ENCODE results near the gene ZNF215. TPM values are rescaled to one million over a fixed set of nuclear protein-coding genes. Genes with fewer than 3 reads are reported as not detected.
"Not testable (repeated sequence)": the region's sequence is repeated elsewhere in the genome, so short reads cannot be mapped to it uniquely, and the experiment has no call there.

ZNF215 gene
- total RNA-seq, 1 donor from 2014 or later, result 3.6 TPM

- intact Hi-C loops (cut with micrococcal nuclease), result loop anchor here (10.0 kb wide), 1 partner anchor 105 kb away; no protein-coding TSS in a partner anchor
- peaks cover 15% of the 10 kb centered on the region for H3K27me3 Mint-ChIP-seq
- H3K9me3 Mint-ChIP-seq, result peaks cover 8% of the 10 kb centered on the region
Observed at GRCh38 chr11:6919698-6920097, 6.5 kb upstream of the ZNF215 start.

GRCh38 chr11:6920702-6921101 lies 5.5 kb upstream of the ZNF215 start, which contains the start of gene OR2D3:
Gene OR2D3, plus strand, starts transcription at chr11:6921002. Its CDS starts 0 bp downstream, at chr11:6921002.
- DNase-seq, result no peak
- no peaks in the 10 kb centered on the region for H3K36me3 Mint-ChIP-seq (ENCODE audit: low read depth)
- no peak within 1 kb of the TSS for H3K4me3 Mint-ChIP-seq
- peaks cover 4% of the 10 kb centered on the region for H3K4me1 Mint-ChIP-seq
- H3K27ac Mint-ChIP-seq, result no peak within 1 kb of the TSS
- intact Hi-C loops (cut with micrococcal nuclease), result loop anchor here (10.0 kb wide), 1 partner anchor 106 kb away; no protein-coding TSS in a partner anchor
- H3K27me3 Mint-ChIP-seq, result peaks cover 19% of the 10 kb centered on the region
- peaks cover 9% of the 10 kb centered on the region for H3K9me3 Mint-ChIP-seq

More at GRCh38 chr11:6919698-6920097, 6.5 kb upstream of the ZNF215 start:
- Mint-ChIP-seq H3K4me1 (no peaks in the 10 kb centered on the region), H3K27ac (no peak overlapping the region), H3K36me3 (ENCODE audit: low read depth) (no peaks in the 10 kb centered on the region), H3K4me3 (no peak overlapping the region)
- no peak for DNase-seq

- H3K36me3 Mint-ChIP-seq (ENCODE audit: low read depth), result no peaks in the 10 kb centered on the region
- no peak for DNase-seq
- H3K27ac Mint-ChIP-seq, result no peak overlapping the region
- peaks cover 20% of the 10 kb centered on the region for H3K4me1 Mint-ChIP-seq
- H3K9me3 Mint-ChIP-seq, result peaks cover 8% of the 10 kb centered on the region
- intact Hi-C loops (cut with micrococcal nuclease), result loop anchor here (5.0 to 10.0 kb wide), 3 partner anchors 68 to 188 kb away; no protein-coding TSS in a partner anchor
- peaks cover 39% of the 10 kb centered on the region for H3K27me3 Mint-ChIP-seq
- H3K4me3 Mint-ChIP-seq, result no peak overlapping the region
Observed at GRCh38 chr11:6925007-6925577, 1.1 kb upstream of the ZNF215 start.

GRCh38 chr11:6925636-6926207 lies 504 bp upstream of the ZNF215 start:
- no peak for DNase-seq
- H3K27ac Mint-ChIP-seq, result peak overlapping the region; percentile 35
- H3K9me3 Mint-ChIP-seq, result peaks cover 7% of the 10 kb centered on the region
- intact Hi-C loops (cut with micrococcal nuclease), result loop anchor here (5.0 to 10.0 kb wide), 3 partner anchors 68 to 188 kb away; no protein-coding TSS in a partner anchor
- H3K4me1 Mint-ChIP-seq, result peaks cover 20% of the 10 kb centered on the region
- H3K27me3 Mint-ChIP-seq, result peaks cover 39% of the 10 kb centered on the region
- H3K36me3 Mint-ChIP-seq (ENCODE audit: low read depth), result no peaks in the 10 kb centered on the region
- peak overlapping the region; percentile 93 for H3K4me3 Mint-ChIP-seq

- no peak overlapping the region for H3K27ac Mint-ChIP-seq
- H3K9me3 Mint-ChIP-seq, result peaks cover 5% of the 10 kb centered on the region
- peak overlapping the region; percentile 93 for H3K4me3 Mint-ChIP-seq
- H3K27me3 Mint-ChIP-seq, result peaks cover 37% of the 10 kb centered on the region
- H3K4me1 Mint-ChIP-seq, result peaks cover 25% of the 10 kb centered on the region
- no peaks in the 10 kb centered on the region for H3K36me3 Mint-ChIP-seq (ENCODE audit: low read depth)
- intact Hi-C loops (cut with micrococcal nuclease), result loop anchor here (1.0 to 10.0 kb wide), 4 partner anchors 8 to 190 kb away; no protein-coding TSS in a partner anchor
- DNase-seq, result peak; percentile 49
Observed at GRCh38 chr11:6927030-6927617, 898 bp downstream of the ZNF215 start.

GRCh38 chr11:6928916-6929315 lies 2.7 kb downstream of the ZNF215 start:
- H3K9me3 Mint-ChIP-seq, result peaks cover 5% of the 10 kb centered on the region
- H3K27me3 Mint-ChIP-seq, result peaks cover 30% of the 10 kb centered on the region
- peak; percentile 51 for DNase-seq
- H3K4me1 Mint-ChIP-seq, result peaks cover 35% of the 10 kb centered on the region
- intact Hi-C loops (cut with micrococcal nuclease), result loop anchor here (5.0 to 10.0 kb wide), 3 partner anchors 72 to 192 kb away; no protein-coding TSS in a partner anchor
- peaks cover 8% of the 10 kb centered on the region for H3K36me3 Mint-ChIP-seq (ENCODE audit: low read depth)
- H3K27ac Mint-ChIP-seq, result no peak overlapping the region
- H3K4me3 Mint-ChIP-seq, result no peak overlapping the region

GRCh38 chr11:6931146-6931713 lies 5.0 kb downstream of the ZNF215 start:
- Mint-ChIP-seq H3K27ac (no peak overlapping the region), H3K4me3 (no peak overlapping the region), H3K36me3 (ENCODE audit: low read depth) (peaks cover 12% of the 10 kb centered on the region), H3K9me3 (no peaks in the 10 kb centered on the region), H3K27me3 (peaks cover 18% of the 10 kb centered on the region), H3K4me1 (peaks cover 26% of the 10 kb centered on the region)
- intact Hi-C loops (cut with micrococcal nuclease), result no loop called here
- no peak for DNase-seq

- peak overlapping the region; percentile 76 for H3K27ac Mint-ChIP-seq
- peak; percentile 77 for DNase-seq
- peaks cover 12% of the 10 kb centered on the region for H3K36me3 Mint-ChIP-seq (ENCODE audit: low read depth)
- no peaks in the 10 kb centered on the region for H3K9me3 Mint-ChIP-seq
- intact Hi-C loops (cut with micrococcal nuclease), result no loop called here
- H3K4me3 Mint-ChIP-seq, result peak overlapping the region; percentile 68
- H3K27me3 Mint-ChIP-seq, result peaks cover 14% of the 10 kb centered on the region
- peaks cover 23% of the 10 kb centered on the region for H3K4me1 Mint-ChIP-seq
Observed at GRCh38 chr11:6932145-6932544, 5.9 kb downstream of the ZNF215 start.

GRCh38 chr11:6941970-6942369 lies 15.7 kb downstream of the ZNF215 start:
- Mint-ChIP-seq H3K27me3 (no peaks in the 10 kb centered on the region), H3K4me3 (no peak overlapping the region), H3K36me3 (ENCODE audit: low read depth) (no peaks in the 10 kb centered on the region), H3K9me3 (no peaks in the 10 kb centered on the region), H3K4me1 (no peaks in the 10 kb centered on the region), H3K27ac (no peak overlapping the region)
- intact Hi-C loops (cut with micrococcal nuclease), result no loop called here
- DNase-seq, result no peak

GRCh38 chr11:6943131-6943530 lies 16.9 kb downstream of the ZNF215 start:
- Mint-ChIP-seq H3K27ac (no peak overlapping the region), H3K27me3 (no peaks in the 10 kb centered on the region), H3K4me1 (no peaks in the 10 kb centered on the region), H3K9me3 (no peaks in the 10 kb centered on the region), H3K36me3 (ENCODE audit: low read depth) (no peaks in the 10 kb centered on the region), H3K4me3 (no peak overlapping the region)
- DNase-seq, result no peak
- intact Hi-C loops (cut with micrococcal nuclease), result no loop called here

GRCh38 chr11:6954248-6954647 lies 28.0 kb downstream of the ZNF215 start:
- intact Hi-C loops (cut with micrococcal nuclease); H3K27me3 Mint-ChIP-seq; H3K4me1 Mint-ChIP-seq; H3K27ac Mint-ChIP-seq; H3K4me3 Mint-ChIP-seq; DNase-seq; H3K9me3 Mint-ChIP-seq: not testable (repeated sequence)
- H3K36me3 Mint-ChIP-seq (ENCODE audit: low read depth), result peaks cover 10% of the 10 kb centered on the region

GRCh38 chr11:6962141-6962540 lies 35.9 kb downstream of the ZNF215 start:
- Mint-ChIP-seq H3K27ac (no peak overlapping the region), H3K27me3 (no peaks in the 10 kb centered on the region), H3K9me3 (no peaks in the 10 kb centered on the region), H3K4me1 (no peaks in the 10 kb centered on the region), H3K36me3 (ENCODE audit: low read depth) (peaks cover 2% of the 10 kb centered on the region), H3K4me3 (no peak overlapping the region)
- intact Hi-C loops (cut with micrococcal nuclease), result no loop called here
- DNase-seq, result no peak

- Mint-ChIP-seq H3K9me3 (peaks cover 4% of the 10 kb centered on the region), H3K4me1 (no peaks in the 10 kb centered on the region), H3K27me3 (no peaks in the 10 kb centered on the region), H3K4me3 (no peak overlapping the region), H3K27ac (no peak overlapping the region), H3K36me3 (ENCODE audit: low read depth) (peaks cover 2% of the 10 kb centered on the region)
- DNase-seq, result no peak
- intact Hi-C loops (cut with micrococcal nuclease), result no loop called here
Observed at GRCh38 chr11:6962673-6963072, 36.4 kb downstream of the ZNF215 start.

GRCh38 chr11:6968816-6969215 lies 42.6 kb downstream of the ZNF215 start:
- H3K27me3 Mint-ChIP-seq, result no peaks in the 10 kb centered on the region
- DNase-seq, result no peak
- no peaks in the 10 kb centered on the region for H3K4me1 Mint-ChIP-seq
- H3K36me3 Mint-ChIP-seq (ENCODE audit: low read depth), result no peaks in the 10 kb centered on the region
- intact Hi-C loops (cut with micrococcal nuclease), result no loop called here
- no peak overlapping the region for H3K27ac Mint-ChIP-seq
- no peak overlapping the region for H3K4me3 Mint-ChIP-seq
- peaks cover 5% of the 10 kb centered on the region for H3K9me3 Mint-ChIP-seq
